Pulmonary artery endothelial cell (primary cell): Measurements from ENCODE around the gene BRCC3. TPM values are rescaled to one million over a fixed set of nuclear protein-coding genes. Genes with fewer than 3 reads are reported as not detected.
A peak's percentile ranks its signal among the peaks of the same experiment; 100 is the strongest.

Source experiments
- DNase-seq: peaks from one replicate; pipeline ENCODE4 v3.0.0-alpha.2; 2011; ENCODE audit warnings: low read depth, low spot score
- total RNA-seq: library from RNA; depleted of rRNA; stranded (reverse); fragments of >200 nt; gene quantifications from 2 replicates; pipeline ENCODE4 v1.2.3, GENCODE V29; 2014

Gene BRCC3
- 15.8 and 23.0 TPM in 2 replicates for total RNA-seq

DNA sequence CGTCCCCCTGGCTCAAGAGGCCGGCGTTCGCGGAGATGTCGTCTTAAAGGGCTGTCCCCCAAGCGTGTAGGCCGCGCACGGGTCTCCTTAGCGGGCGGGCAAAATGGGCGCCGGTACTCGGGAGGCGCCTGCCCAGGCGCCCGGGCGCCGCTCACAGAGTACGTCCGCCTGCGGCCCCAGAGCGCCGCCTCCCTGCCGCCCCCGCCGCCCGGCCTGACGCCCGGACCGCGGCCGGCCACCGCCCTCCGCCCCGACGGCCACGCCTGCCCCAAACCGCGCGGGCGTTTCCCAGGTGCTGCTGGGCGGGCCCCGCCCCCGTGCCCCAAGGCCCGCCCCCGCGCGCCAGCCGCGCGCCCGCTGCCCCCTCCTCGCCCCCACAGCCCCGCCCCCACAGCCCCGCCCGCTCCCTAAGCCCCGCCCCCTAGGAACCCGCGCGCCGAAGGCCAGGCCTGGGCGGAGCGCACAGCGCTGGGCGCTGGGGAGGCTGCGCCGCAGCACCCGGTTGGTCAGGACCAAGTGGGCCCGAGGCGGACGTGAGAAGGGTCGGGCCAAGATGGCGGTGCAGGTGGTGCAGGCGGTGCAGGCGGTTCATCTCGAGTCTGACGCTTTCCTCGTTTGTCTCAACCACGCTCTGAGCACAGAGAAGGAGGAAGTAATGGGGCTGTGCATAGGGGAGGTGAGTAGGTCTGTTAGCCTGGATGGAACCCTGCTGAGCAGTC is at the start of gene BRCC3, which contains the start of the genes CMC4 and MTCP1:
Gene BRCC3 (plus strand): TSS at position 534 of the 719 bp plus-strand sequence. CDS start 20 bp downstream, at position 554.
Gene CMC4 (minus strand): TSS at position 162 of the 719 bp plus-strand sequence. CDS start 7,113 bp downstream, outside the sequence.
Gene MTCP1 (minus strand): TSS at position 162 of the 719 bp plus-strand sequence. CDS start 5,126 bp downstream, outside the sequence.
- no peak for DNase-seq

DNA sequence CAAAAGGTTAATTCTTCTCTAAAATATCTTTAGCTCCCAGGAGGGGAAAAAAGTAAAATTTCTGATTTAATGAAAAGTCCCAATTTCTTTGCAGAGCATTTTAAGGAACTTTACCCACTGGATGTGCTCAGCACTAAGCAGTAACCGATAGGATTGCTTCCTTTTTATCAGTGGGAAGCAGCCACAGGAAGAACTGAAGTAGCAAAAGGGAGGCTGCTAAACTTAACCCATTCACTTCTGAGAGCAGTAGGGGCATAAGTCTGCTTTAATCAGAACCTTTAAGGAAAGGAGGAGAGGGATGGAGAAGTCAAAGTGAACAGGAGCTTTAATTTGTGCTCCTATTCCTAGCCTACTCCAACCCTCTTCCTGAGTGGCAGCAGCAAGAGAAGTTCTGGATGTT is 48.7 kb upstream of the BRCC3 start, which contains the start of gene F8:
Gene F8 (minus strand): TSS at position 139 of the 400 bp plus-strand sequence. CDS start 171 bp downstream, outside the sequence.
- DNase-seq: no peak

DNA sequence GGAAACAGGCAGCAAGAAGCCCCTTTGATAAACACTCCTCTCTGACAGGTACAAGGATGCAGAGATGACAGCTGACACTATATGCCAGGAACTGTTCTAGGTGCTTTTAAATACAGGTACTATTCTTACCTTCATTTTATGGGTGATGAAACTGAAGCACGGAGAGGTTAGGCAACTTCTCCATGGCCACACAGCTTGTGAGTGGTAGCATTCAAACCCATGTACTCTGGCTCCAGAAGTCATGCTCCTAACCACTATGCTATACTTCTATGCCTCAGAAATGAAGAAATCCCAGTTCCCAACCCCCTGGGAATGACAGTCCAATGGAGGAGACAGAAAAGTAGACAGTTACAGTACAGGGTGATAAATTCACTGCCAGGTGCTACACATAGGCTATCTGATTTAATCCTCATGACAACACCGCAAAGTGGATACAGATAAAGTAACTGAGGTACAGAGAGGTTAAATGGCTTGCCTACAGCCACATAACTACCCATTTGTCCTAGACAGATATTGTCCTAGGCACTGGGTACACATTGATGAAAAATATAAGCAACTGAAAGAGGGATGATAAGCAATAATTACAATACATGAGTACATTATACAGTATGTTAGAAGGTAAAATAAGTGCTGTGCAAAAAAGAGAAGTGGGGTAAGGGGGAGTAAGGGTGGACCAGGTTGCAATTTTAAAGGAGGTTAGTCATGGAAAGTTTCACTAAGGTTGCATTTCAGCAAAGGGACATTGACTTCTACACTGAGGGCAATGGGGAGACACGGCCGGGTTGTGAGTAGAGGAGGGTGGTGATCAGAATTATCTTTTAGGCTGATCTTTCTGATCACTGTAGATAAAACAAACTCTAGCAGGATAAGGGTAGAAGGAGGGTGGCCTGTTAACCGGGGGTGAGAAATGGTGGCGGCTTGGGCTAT is 47.1 kb upstream of the BRCC3 start:
- DNase-seq: no peak

DNA sequence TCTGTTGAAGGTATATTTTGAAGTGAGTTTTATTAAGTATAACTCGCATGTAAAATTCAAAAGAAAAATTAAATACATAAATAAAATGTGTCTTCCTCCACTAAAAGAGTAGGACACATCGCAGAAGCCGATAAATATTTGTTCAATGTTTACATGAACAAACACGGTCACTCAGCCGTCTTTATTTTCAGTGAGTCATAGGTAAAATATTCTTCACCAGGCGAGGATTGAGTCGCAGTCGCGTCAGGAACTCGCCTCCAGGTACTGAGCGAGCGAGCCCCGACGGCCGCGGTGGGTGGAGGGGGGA is 44.9 kb upstream of the BRCC3 start:
- DNase-seq: no peak

DNA sequence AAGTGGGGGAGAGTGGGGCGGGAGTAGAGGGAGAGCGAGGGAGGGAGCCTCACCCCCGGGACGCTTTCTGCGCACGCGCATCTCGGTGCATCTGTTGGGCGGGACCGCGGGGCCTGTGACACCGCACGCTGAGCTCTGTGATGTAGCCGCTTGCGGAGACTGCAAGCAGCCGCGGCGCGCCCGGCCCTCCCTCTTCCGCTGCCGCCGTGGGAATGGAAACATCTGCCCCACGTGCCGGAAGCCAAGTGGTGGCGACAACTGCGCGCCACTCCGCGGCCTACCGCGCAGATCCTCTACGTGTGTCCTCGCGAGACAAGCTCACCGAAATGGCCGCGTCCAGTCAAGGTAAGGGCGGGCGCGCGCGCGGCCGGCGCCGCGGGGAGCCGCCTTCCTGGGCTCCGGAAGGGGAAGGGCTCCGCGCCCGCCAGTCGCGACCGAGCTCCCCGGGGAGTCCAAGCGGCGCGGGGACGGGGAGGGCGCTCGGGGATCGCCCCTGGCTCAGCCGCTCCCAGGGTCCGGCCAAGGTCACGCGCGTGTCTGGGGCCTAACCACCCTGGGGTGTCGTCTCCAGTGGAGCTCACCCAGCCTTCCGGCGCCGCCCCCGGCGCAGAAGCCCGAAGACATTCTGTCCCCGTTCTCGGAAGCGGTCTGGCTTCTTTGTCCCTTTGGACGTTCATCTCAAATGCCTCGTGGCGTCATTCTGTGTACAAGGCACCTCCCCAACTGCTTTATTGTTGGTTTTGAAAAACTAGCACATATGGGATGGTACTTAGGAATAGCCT is 44.4 kb upstream of the BRCC3 start, which contains the start of gene FUNDC2:
Gene FUNDC2 (plus strand): TSS at position 118 of the 782 bp plus-strand sequence. CDS start 95 bp downstream, at position 213.
- DNase-seq: peak; percentile 68

DNA sequence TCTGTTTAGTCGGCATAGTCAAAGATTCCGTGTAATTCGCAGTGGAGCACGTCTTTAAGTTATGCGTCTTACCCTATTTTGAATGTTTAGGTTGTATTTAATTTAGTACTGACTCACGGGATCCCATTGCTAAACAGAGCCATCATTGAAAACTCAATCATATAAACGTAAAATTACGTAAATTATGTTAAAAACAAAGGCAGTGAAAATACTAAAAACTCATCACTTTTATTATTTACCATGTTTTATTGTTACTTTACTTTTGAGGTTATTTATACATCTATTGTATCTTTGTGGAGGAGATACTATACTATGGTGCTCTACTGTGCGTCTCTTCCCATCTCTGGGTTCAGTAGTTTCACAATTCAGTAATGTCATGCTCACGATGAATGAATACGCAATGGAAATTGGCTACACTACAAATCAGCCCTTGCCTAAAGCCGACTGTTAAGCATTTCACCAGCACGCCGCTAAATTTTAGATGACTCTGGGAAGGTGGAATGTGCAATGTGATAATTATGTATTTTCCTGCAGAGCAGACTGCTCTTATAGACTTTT is 43.7 kb upstream of the BRCC3 start:
- DNase-seq: no peak

DNA sequence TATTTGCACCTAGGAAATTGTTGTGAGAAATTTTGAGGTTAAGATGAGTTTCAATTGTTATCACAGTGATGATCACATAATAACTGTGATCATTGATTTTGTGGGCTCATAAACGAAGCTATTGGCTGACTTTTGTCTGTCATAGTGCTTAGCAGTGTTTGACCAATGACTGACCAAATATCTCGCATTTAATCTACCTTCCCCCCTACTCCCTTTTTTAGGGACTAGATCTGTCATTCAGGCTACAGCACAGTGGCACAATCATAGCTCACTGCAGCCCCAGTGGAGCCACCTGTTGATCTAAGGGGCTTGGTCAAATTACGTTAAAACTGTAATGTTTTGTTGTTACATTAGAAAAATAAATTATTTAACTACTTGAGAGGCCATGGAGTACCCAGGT is 43.2 kb upstream of the BRCC3 start:
- DNase-seq: no peak

DNA sequence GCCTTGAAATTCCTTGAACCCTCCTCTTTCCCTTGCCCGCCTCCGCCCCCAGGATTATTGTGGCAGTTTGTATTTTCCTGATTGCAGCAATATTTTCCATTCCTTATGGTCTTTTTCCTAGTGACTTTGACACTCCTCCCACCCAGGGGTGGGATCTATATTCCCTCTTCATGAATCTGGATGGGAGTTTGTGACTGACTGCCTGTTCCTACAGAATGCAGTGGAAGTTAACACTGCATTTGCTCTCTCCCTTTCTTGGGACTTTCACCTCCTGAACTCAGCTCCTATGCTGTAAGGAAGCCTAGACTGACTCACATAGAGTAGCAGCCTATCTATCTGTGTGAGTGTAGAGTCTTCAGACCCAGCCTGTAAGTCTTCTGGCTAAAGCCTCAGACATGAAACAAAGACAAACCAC is 42.4 kb upstream of the BRCC3 start:
- DNase-seq: no peak

DNA sequence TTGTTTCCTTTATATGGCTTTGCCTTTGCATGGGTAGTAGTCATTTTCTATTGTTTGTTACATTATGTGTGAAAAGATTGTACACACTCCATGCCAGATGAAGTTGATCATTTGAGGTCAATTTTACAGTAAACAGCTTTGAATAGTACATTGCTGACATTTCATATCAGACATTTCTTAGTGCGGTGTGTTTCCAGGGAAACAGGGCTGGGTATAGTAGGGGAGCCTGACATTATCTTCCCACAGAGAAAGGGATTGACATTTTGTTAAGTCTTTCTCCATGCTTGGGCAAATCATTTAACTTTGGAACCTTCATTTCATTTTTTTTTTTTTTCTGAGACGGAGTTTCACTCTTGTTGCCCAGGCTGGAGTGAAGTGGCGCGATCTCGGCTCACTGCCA is 39.7 kb upstream of the BRCC3 start:
- no peak for DNase-seq

DNA sequence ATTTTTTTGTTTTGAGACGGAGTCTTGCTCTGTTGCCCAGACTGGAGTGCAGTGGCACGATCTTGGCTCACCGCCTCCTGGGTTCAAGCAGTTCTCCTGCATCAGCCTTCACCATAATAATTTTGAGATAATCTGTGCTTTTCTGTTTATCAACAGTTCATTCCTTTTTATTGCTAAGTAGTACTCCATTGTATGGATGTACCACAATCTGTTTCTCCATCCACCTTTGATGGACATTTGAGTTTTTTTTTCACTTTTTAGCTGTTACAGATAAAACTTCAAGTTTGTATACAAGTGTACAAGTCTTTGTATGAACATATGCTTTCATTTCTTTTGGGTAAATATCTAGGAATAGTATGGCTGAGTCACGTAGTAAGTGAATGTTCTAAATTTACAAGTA is 35.6 kb upstream of the BRCC3 start:
- DNase-seq: no peak

DNA sequence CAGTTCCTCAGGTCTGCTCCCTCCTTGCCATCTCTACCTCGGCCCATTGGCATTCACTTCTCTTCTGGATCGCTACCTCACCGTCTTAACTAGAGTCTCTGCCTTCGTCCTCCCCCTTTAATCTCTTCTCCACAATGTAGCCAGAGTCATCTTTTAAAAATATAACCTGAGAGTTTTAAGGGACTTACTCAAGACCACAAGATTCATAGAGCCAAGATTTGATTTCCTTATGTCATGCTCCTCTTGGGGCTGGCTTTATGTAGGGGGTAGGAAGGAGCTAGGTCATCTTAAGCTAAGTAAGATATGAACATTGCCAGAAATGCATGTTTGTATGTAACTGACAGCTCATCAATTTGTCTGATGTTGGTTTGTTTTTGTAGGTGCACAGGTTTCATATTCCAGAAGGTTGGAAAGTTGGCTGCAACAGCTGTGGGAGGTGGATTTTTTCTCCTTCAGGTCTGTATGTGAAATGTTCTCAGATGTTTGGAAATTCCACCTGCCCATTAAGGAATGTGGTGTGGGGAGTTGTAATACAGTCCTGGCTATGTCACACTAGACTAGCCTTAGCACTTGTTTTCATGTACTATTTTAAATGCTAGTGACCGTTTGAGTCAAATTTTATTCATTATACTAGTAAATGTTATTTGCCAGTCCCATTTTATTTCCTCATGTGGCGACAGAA is 25.0 kb upstream of the BRCC3 start:
- no peak for DNase-seq

DNA sequence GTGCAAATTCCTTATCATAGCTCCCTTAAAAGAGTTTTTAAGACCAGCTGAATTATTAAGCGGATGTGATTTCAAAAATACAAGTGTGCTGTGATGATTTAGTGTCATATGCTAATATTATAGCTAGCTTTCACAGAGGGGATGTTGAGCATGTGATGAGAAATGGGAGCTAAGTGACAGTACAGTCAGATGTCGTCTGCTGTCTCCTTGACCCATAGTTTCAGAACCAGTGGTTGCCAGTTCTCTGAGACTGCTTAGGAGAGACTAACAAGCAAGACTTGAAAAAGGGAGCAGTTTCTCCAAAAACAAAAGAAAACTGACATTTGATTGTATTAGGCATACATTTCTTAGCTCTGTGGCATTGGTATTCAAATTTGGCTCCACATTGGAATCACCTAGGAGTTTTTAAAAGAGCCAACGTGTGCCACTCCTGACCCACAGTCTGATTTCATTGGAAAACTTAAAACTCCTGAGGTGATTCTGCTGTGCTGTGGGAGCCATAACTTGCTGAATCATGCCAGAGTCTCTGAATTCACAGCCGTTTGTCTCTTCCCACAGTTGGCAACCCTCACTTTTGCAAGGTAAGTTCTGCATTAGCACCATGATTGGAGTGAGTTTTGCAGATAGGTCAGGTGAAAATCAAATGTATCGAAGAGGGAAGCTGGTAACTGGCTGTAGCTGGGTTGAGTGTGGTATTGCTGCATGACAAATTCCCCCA is 24.3 kb upstream of the BRCC3 start:
- no peak for DNase-seq

DNA sequence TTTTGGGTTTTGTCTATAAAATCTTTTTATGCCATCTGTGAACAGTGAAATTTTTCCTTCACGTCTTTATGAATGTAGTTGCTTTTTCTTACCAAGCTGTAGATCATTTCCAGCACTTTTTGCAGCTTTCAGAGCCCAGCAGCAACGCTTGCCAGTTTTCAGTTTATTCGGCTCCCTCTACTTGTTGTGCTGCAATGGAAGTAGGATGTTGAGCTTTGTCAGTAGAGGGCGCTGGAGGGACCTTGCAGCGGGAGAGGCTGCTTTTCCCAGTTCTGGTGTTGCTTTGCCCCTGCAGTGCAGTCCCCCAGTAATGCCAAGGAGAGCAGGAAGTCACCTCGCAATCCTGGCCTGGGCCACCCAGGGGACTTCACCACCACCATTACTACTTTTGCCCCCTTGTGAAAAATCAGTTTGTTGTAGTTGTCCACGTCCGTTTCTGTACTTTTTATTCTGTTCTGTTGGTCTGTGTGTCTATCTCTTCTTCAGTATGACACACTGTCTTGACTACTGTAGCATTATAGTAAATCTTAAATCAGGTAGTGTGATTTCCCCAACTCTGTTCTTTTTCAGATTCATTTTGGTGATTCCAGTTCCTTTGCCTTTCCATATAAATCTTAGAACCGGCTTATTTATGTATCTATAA is 22.2 kb upstream of the BRCC3 start:
- no peak for DNase-seq

DNA sequence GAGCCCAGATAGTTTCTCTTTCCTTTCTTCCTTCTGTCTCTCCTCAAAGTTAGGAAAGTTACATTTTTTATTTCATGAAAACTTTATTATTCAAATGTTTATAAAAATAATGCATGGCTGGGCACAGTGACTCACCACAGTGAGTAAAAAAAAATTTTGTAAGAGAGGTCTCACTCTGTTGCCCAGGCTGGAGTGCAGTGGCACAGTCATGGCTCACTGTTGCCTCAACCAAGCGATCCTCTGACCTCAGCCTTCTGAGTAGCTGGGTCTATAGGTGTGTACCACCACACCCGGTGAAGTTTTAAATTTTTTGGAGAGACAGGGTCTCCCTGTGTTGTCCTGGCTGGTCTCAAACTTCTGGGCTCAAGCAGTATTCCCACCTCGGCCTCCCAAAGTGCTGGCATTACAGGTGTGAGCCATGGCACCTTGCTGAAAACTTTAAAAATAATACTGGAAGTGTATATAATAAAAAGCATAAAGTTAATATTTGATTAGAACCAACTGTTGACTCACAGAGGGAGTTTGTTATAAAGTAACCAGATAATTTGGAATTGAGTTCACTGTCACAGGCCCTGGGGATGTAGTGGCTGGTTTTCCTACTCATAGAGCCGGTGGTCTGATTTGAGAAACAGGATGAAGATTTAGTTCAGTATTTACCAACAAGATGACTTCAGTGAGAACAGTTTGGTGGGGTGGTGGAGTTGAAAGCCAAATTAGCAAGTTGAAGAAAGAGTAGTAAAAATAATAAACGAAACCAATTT is 18.4 kb upstream of the BRCC3 start:
- DNase-seq: no peak

DNA sequence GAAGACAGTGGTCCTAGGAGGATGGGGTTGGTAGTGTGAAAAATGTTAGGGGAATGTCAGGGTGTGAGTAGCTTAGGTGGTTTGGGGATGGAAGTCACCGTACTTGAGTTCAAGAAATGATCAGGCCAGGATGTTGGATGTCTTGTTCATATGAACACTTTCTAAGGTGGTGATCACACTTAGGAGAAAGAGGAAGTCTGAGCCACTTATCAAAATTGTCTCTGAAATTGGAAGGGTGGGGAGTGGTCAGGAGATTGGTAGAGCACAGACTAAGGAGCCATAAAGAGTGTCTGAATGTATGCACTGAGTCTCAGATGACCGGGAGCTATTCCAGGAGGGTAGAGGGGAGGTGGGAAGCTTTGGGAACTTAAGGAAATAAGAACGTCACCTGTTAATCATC is 17.7 kb upstream of the BRCC3 start:
- no peak for DNase-seq

DNA sequence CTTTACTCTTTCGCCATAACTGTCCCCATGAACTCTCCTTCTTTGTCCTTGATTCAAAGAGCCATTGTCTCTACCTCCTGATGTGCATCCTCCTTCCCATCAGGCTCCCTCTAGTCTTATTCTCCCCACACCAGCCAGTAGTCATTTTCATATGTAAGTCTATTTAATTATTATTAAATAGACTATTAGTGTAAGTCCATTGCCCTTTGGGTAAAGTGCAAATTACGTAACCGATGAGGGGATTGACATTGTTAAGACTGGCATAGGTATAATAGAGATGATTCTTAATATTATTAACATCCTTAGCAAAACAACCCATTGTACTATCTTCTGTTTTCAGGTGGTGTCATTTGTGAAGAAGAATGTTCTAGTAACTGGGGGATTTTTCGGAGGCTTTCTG is 17.1 kb upstream of the BRCC3 start:
- DNase-seq: no peak

DNA sequence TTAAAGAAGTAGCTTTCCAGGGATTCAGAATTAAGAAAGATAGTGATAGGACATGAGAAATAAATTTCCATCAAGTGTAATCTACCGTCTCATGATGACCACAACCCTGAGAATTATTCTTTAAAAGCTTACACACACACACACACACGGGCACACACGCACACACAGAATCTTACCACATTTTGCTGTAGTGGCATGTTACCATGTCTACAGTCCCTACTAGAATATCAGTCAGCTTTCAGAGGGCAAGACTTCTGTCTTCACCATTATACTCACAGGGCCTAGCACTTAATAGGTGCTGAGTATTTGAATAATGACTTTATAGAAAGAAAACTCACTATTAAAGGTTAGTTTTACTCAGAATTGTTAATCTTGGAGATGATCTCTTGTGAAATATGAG is 15.8 kb upstream of the BRCC3 start:
- DNase-seq: no peak

DNA sequence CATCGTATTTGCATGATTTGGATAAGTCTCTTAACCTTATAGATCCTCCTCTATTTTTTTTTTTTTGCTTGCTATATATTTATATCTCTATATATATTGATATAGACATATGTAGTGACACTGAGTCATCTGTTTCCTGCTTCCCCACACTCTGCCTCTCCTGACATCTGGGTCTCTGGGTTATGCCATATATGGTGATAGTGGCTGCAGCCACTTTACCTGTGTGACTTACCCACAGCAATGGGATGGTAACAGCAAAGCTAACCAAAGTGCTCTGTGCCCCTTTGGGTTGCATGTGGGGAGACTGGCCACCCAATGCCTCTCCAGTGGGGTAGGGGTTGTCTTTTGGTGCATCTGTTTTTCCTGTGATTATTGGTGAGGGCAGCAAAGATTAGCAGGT is 14.8 kb upstream of the BRCC3 start:
- no peak for DNase-seq
